HG03521 (cell line): Measurements from ENCODE around the gene NGEF.
"Not testable (repeated sequence)": the region's sequence is repeated elsewhere in the genome, so short reads cannot be mapped to it uniquely, and the experiment has no call there.

Source experiments
- ATAC-seq: cut with Tn5 transposase; IDR thresholded peaks from one replicate; pipeline ENCODE4 v1.9.1; 2021; ENCODE audit warnings: mild to moderate bottlenecking, moderate library complexity; ENCODE audit not compliant: unreplicated experiment

The NGEF gene

DNA sequence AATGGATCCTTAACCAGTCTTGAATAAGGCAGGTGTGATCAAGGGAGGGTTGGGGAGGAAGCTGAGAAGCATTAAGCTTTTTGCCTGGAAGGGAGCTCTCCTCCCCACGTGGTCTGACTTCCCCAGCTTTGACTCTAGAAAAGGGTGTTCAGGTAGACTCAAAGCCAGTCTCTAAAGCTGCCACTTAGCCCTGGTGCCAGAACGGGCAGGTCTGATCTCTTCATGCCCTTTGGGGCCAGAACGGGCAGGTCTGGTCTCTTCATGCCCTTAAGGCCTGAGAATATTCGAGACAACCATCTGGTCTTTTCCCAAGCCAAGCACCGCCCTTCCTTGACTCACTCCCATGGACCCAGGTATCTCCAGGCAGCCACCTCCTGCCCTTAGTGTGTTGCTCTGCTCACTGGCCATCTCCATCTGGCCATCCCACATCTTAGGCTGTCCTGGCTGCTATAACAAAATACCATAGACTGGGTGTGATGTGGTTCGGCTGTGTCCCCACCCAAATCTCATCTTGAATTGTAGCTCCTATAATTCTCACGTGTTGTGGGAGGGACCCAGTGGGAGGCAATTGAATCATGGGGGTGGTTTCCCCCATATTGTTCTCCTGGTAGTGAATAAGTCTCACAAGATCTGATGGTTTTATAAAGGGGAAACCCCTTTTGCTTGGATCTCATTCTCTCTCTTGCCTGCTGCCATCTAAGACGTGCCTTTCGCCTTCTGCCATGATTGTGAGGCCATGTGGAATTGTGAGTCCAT lies 83.6 kb downstream of the NGEF start:
- ATAC-seq: no peak

DNA sequence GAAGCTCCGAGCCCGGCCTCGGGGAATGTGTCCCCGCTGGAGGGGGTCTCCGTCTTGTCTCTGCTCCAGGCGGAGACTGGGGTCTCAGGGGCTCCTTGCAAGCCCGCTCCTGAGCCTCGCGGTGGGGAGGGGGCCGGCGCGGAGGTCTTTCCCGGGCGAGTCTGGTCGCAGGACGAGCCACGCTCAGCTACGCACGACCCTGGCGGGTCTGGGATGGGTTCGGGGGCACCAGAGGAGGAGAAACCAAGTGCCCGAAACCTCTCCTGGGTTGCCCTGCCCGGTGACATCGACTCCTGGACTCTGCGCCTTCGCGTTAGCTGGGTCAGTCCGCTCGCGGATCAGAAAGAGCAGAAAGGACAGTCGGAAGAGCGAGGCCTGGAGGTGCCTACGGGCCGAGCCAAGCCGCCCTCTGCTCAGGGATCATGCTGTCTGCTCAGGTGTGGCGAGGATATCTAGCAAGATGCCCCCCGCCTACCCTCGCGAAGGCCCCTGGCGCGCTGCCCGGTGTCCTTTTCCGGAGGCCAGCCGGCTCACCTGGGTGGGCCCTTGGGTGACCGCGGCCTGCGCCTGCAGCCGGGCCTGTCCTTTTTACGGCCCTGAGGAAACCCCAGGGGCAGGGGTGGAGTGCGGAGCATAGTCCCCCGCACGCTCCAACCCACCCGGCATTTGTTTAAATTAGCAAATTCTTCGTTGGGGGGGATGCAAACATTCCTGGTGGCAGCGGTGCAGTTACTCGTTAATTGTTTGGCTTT lies 84.3 kb downstream of the NGEF start:
- ATAC-seq: no peak

DNA sequence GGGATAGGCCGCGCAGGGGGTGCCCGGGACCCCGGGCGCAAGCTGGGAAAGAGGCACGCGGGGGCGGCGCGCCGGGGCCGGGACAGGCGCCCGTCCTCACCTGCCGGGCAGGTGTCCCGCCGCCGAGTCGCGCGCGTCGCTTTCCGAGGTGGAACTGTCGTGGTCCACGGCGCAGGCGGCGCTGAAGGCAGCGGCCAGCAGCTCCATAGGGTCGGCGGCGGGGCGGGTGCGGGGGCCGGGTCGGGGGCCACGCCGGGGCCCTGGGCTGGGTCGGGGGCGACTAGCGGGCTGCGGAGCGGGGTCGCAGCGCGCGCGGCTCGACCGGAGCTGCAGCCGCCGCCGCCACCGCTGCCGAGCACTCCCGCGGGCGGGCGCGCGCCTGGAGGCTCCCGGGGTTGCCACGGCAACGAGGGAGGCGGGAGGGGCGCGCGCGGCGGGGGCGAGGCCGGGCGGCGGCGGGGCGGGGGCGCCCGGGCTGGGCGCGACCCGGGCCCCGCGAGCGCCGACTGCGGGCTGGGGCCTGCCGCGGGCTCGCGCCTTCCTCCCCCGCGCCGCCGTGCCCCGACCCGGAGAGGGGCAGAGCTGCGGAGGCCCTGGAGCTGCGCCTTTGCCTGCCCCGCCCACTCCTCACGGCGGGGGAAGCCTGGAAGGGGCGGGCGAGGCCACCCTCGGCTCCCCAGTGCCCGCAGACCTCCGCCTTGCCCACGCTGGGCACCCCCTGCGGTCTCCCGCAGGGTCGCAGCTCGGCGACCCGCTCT lies 85.1 kb downstream of the NGEF start:
- ATAC-seq: no peak

DNA sequence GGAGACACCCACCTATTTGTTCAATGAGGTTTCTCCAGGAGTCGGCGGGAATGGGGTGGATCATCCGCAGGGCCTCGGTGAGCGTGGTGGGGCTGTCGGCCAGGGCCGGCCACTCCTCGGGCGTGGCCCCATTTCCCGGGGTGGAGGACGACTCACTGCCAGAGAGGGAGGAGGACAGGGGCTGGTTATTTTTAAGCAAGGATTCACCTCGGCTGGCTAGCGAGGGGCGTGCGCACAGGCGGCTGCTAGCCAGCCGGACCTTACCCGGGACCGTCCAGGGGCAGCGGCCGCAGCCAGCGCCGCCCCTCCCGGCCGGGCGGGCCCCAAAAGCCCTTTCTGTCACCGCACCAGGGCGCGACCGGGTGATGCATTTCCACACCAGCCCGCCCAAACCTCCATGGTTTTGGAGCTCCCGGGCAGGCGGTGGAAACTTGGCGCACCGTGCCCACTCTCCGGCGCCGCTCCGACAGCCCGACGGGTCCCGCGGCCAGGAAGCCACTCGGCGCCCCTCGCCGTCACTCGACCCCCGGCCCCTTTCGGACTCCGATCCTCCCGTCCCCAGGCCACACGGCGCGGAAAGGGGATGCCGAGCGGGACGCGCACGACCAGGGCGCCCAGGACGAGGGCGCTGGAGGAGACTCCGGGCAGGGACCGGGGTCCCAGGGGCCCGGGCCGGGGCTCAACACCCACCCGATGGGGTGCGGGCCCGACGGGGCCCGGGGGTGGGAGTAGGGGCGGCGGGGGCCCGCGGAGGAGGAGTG lies 85.8 kb downstream of the NGEF start:
- ATAC-seq: no peak

DNA sequence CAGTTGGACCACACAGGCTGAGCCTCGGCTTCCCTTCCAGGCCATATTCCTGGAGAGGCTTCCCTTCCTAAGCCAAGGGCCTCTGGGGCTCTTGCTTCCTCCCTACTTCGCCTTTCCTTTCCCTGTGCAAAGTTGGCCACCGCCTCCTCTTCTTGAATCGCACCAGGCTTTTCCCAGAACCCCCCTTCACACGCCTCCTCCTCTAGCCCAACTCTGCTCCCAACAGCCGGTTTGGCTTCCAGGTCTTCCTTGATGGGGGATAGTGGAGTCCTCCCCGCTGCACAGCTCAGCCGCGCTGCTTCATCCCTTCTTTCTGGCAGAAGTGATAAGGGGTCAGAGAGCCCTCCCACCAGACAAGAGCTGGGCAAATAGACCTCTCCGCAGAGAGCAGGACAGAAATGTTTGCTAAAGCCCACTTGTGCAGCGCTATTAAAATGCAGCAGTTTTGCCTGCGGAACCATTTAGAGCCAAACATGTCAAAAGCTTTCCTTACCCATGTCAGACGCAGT lies 86.6 kb downstream of the NGEF start:
- no peak for ATAC-seq

DNA sequence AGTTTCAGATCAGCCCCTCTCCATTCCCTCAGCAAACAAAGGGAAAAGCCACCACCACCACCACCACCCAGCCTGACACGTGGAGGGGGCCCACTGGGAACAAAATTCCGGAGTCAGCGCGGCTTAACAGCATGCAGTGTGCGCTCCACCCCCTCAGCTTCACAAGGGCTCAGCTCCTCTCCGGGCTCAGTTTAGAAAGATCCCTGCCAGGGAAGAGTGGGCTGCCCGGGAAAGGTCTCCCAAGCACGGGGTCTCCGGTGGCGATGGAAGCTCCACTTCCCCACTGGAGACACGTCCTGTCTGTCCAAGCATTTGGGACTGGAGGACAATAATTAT lies 87.3 kb downstream of the NGEF start:
- ATAC-seq: no peak

DNA sequence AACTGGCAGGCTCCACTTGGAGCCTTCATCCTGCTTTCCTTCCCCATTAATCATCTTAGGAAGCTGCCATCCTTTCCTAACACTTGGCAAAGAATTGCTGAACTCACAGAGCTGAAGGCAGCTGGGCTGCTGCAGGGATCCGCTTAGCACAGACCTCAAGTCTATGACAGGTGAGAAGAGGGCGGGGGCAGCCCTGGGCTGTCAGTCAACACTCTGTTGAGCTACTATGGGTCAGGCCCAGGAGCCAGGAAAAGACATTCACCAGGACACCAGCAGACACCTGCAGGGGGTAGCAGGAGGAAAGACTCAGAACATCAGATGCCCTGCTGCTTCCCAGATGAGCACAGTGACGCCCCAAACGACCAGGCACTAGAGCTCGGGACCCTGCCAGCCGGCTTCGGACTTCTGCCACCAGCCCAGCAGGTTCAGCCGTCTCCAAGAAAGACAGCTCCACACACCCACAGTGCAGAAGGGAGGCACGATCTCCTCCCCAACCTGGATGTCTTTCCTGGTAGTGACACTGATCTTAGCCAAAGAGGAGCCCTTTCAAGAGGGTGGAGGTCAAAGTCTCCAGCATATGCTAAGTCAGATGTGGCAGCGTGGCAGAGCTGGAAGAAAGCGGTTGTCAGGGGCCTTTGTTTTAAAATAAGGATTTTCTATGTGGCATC lies 87.8 kb downstream of the NGEF start:
- ATAC-seq: no peak

DNA sequence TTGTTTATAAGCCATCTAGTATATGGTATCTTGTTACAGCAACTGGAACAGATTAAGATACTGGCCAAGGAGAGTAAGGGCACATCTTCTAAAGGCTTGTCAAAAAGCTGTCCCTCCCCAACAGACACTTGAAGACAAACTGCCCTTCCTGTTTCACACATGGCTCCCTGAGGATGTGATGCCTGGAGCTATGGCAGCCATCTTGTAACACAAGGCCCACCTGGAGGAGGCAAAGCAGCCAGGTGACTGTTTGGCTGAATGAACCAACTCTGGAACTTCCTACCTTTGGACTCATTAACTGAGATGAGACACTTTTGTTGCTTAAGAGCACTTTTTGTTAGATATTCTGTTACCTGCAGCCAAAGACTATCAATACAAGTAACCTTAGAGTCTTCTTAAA lies 88.6 kb downstream of the NGEF start:
- ATAC-seq: no peak

DNA sequence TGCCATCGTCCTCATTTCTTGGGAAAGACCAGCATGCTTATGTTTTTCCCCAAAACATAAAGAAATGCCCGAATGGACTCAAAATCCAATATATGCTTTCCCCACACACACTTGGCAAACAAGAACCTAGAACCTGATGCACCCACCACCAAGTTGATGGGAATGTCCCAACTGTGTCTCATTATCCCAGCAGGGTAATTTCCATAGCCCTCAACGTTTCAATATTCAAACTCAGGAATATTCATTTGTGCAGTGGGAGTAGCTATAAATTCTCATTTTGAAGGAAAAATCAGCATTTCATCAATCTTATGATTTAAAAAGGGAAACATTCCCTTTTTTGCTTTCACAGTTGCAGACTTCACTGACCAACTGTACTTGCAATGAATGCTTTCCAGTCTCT lies 92.3 kb downstream of the NGEF start:
- no peak for ATAC-seq

DNA sequence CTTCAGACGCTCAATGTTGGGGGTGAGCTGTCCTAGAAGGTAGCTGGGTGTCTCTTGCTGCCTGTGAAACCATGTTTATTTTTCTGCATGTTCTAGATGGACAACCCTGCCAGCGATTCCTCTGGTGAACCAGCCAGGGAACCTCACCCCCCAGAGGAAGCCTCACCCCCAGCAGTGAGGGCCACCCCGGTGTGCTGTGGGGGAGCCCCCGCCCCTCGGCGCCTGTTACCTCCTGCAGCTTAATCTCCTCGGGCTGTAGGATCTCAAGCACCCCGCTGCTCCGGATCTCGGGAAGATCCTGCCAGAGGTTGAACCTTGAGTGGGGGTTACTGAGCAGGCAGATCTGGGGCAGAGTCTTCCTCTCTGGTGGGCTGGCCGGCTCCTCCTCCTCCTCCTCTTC lies 93.0 kb downstream of the NGEF start:
- ATAC-seq: no peak

DNA sequence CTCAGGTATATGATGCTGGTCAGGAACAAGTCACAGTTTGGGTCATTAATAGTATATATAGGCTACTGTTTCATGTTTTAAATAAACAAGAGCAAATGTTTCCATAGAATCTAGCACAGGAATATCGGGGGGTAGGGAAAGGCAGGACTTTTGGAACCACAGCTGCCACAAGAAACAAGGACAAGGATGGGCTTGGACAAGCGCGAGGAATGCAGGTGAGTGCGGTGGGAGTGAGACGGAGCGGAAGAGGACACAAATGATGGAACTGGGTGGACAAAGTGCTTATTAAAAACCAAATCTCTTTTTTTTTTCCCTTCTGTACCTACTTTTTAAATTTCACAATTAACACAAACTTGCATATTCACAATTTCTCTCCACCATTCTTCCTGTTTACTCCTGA lies 93.9 kb downstream of the NGEF start:
- ATAC-seq: no peak

DNA sequence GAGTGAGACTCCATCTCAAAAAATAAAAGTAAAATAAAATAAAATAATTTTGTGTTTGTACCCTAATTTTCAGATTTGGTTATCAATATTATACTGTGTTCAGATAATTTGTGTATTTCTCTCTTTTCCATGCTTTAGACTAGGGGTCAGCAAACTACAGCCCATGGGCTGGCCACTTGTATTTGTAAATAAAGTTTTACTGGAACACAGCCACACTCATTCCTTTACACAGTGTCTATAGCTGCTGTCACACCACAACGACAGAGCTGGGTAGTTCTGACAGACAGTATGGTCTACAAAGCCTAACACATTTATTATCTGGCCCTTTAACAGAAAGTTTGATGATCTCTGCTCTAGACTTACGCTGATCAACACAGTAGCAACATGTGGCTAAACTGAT lies 99.2 kb downstream of the NGEF start:
- no peak for ATAC-seq

DNA sequence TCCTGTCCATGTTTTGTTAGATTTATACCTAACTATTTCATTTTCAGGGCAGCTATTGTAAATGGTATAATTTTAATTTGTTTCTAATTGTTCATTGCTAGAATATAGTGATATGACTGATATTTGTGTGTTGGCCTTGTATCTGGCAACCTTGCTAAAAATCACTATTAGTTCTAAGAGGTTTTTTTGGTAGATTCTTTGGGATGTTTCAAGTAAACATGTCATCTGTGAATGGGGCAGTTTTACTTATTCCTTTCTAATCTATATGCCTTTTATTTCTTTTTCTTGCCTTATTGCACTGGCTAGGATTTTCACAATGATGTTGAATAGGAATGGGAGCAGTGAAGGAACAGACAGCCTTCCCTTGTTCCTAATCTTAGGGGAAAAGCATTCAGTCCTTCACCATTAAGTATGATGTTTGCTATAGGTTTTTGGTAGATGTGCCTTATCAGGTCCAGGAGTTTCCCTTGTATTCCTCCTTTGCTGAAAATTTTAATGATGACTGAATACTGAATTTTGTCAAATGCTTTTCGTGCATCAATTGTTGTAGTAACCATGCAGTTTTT lies 101.3 kb downstream of the NGEF start:
- ATAC-seq: no peak

DNA sequence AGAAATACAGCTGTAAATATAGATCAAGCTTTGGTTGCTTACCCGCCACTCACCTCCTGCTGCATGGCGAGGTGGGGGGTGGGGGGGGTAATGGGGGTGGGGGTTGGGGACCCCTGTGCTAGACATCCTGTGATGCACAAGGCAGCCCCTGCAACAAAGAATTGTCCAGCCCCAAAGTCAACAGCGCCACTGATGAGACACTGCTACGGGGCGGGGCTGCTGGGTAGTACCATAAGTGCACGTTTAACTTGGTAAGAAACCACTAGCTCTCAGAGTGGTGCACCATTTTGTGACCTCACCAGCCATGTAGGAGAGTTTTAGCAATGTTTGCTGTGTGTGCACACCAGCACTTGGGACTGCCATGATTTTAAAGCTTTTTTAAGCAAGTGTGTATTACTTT lies 102.7 kb downstream of the NGEF start:
- ATAC-seq: no peak

DNA sequence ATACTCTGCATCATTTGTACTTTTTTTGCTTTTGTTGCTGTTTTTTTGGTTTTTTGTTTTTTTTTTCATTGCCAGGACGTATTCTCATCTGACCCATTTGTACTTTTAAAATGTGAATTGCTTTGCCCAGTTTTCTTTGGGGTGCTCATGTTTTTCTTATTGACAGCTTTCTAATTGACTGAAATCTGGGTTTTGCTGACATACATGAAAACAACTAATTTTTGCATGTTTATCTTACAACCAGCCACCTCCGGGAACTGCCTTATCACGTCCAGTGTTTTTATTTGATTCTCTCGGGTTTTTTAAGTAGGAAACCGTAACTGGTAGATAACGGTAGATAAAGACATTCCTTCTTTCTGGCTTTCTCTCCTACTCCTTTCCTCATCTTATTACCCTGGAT lies 104.4 kb downstream of the NGEF start:
- ATAC-seq: no peak

DNA sequence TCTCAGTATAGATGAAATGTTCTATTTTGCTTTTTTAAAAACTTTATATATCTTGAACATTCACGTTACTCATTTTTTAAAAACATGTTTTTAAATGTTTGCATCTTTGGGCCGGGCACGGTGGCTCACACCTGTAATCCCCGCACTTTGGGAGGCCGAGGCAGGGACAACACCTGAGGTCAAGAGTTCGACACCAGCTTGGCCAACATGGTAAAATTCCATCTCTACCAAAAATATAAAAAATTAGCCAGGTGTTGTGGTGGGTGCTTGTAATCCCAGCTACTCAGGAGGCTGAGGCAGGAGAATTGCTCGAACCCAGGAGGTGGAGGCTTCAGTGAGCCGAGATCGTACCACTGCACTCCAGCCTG lies 105.4 kb downstream of the NGEF start:
- not testable (repeated sequence) for ATAC-seq

DNA sequence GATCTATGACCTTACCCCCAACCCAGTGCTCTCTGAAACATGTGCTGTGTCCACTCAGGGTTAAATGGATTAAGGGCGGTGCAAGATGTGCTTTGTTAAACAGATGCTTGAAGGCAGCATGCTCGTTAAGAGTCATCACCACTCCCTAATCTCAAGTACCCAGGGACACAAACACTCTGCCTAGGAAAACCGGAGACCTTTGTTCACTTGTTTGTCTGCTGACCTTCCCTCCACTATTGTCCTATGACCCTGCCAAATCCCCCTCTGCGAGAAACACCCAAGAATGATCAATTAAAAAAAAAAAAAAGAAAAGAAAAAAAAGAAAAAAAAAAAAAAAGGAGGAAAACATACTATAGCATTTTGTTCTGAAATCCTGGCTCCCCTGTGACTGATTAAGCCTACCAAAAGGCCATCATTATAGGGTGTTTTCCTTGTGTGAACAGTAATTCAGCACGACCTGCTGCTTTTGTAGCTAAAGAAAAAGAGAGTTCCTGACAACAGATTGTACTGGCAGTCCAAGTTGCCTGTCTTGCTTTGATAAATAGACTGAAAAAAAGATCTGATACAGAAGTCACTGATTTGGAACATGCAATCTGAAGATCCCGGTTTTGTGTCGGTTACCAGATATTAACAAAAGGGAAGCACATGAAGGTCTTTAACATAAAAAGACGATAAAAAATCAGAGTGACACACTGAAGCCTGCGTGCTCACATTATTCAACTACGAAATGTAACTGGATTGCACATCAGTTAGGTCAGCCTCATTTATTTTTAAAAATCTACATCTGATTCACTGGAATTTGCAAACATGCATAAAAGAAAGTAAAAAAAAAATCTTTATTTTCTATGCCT lies 106.0 kb downstream of the NGEF start:
- ATAC-seq: not testable (repeated sequence)

DNA sequence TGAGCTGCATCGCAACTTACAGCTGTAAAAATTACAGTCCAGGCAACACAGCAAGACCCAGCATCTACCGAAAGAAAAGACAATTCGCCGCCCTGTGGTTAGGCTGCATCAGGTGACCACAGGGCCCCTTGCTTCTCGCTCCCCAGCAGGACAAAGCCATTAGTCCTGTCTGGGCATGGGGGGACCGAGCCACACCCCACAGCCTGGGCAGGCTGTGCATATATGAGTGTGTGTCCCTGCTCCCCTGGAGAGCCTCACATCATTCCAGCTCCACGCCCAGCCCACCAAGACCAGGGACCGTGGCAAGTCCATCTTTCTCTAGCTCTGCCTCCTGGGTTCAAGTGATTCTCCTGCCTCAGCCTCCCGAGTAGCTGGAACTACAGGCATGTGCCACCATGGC lies 109.1 kb downstream of the NGEF start:
- no peak for ATAC-seq
